ENCODE results near the gene ABCA3. TPM values are rescaled to one million over a fixed set of nuclear protein-coding genes. Genes with fewer than 3 reads are reported as not detected.

ABCA3 gene
- total and polyA plus RNA-seq, 2 of the 8 experiments (the other 6 are each of a cell fraction or from before 2014, with no cell fraction given) = 5.7 to 7.9 TPM

DNA sequence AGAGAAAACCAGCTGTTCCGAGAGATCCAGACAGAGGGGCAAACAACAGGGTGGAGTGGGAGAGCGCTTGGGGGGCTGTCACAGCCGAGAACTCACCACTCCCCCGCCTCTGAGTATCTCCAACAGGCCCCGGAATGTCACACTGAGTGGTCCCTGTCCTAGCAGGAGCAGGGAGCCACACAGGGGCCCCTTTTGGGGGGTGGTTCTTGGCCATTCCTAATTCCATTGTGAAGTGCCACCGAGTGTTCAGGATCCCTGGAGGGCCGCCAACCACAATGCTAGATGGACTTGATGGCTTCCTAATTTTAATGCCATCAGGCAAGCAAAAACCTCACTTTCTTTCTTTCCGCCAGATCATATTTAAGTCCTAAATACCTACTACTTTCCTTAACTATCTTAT is 16.8 kb downstream of the ABCA3 start:
- Histone ChIP-seq H2BK5ac (ENCODE audit: low read depth, low read length) (no peak overlapping the region), H3K36me3 (ENCODE audit: control insufficient read depth in 2 of 4, insufficient read depth in 4 of 4, low read length in 3 of 4) (no peaks in the 10 kb centered on the region), H2AFZ (ENCODE audit: low read length) (no peak overlapping the region), H4K5ac (ENCODE audit: insufficient read length, low read depth, low read length) (no peak overlapping the region), H2BK20ac (ENCODE audit: low read length) (no peak overlapping the region), H3K14ac (ENCODE audit: insufficient read length) (no peak overlapping the region), H3K4me1 (replicated peaks in 1 of 4; ENCODE audit: control insufficient read depth in 3 of 4, insufficient read depth in 4 of 4, low read length in 3 of 4) (peaks cover 0 to 2% (median under 1%) of the 10 kb centered on the region in 4 experiments; a peak in 2 of 7 replicates), H3K79me1 (ENCODE audit: low read depth, low read length) (no peaks in the 10 kb centered on the region), H3K18ac (ENCODE audit: extremely low read depth, low read length) (no peak overlapping the region), H4K20me1 (replicated peaks in 1 of 2; ENCODE audit: control insufficient read depth in 1 of 2, insufficient read depth in 2 of 2, low read length in 2 of 2) (no peaks in the 10 kb centered on the region), H3K9ac (replicated peaks in 1 of 4; ENCODE audit: extremely low read depth in 1 of 4, low read depth in 3 of 4, low read length in 3 of 4) (no peak overlapping the region), H3K56ac (replicated peaks; ENCODE audit: insufficient read length, low read depth, low read length) (no peak overlapping the region), H3K23me2 (ENCODE audit: low read depth, low read length) (no peaks in the 10 kb centered on the region), H3K4me2 (ENCODE audit: insufficient read depth in 1 of 2, low read depth in 2 of 2, low read length in 2 of 2) (no peak overlapping the region), H2BK15ac (ENCODE audit: low read length) (no peak overlapping the region), H3K4ac (replicated peaks; ENCODE audit: insufficient read length, low read depth, low read length) (no peak overlapping the region), H4K91ac (replicated peaks; ENCODE audit: insufficient read length, low read length) (no peak overlapping the region), H2BK12ac (ENCODE audit: low read depth, low read length) (no peak overlapping the region), H3K27ac (ENCODE audit: low read depth, low read length) (no peak overlapping the region), H4K8ac (ENCODE audit: extremely low read depth, insufficient read depth, low read length) (no peak overlapping the region), H2BK120ac (replicated peaks; ENCODE audit: low read depth, low read length) (no peak overlapping the region), H2AK5ac (ENCODE audit: low read depth, low read length) (no peak overlapping the region), H3K4me3 (ENCODE audit: extremely low read depth in 1 of 4, insufficient read depth in 2 of 4, low read depth in 3 of 4, low read length in 4 of 4) (no peak overlapping the region), H3K79me2 (ENCODE audit: control insufficient read depth in 1 of 2, insufficient read depth in 2 of 2, low read length in 2 of 2) (no peaks in the 10 kb centered on the region), H3K27me3 (replicated peaks in 1 of 4; ENCODE audit: control insufficient read depth in 3 of 4, extremely low read depth in 1 of 4, insufficient read depth in 3 of 4, low read length in 3 of 4) (no peaks in the 10 kb centered on the region), H3K23ac (ENCODE audit: insufficient read length) (no peak overlapping the region), H3K9me3 (ENCODE audit: insufficient read depth in 2 of 2, low read depth in 1 of 2, low read length in 1 of 2) (no peaks in the 10 kb centered on the region)
- CTCF ChIA-PET (ENCODE audit: partially characterized antibody) = interaction anchor here (0.9 to 1.4 kb wide), 3 partner anchors 12 to 20 kb away, joined by 3 to 7 read pairs (median 4); no protein-coding TSS in a partner anchor
- no peak for TF ChIP-seq TEAD4 (IDR thresholded peaks at IDR 0.05; ENCODE audit: low read depth, low read length)
- WGBS, 2 experiments (ENCODE audit: extremely low coverage in 1 of 2, insufficient coverage in 1 of 2, insufficient read length in 1 of 2, insufficient replicate concordance in 2 of 2, low coverage in 1 of 2, low lambda C conversion rate in 2 of 2, missing lambda C conversion rate in 1 of 2) = 85% methylated on average over 8 of the region's 8 CpGs; no CpG with 5 or more reads in 1 of the 2 experiments
- no peak for DNase-seq (ENCODE audit: low read depth in 1 of 2, low spot score in 2 of 2)
- POLR2A ChIA-PET (ENCODE audit: partially characterized antibody) = interaction anchor here (1.5 kb wide), 1 partner anchor 55 kb away, joined by 4 read pairs; the partner anchor contains the start of gene RNPS1
- no peak for FAIRE-seq

All from H1 (cell line).